ENCODE data around the gene PICK1.
A peak's percentile ranks its signal among the peaks of the same experiment; 100 is the strongest.
"Not testable (repeated sequence)": the region's sequence is repeated elsewhere in the genome, so short reads cannot be mapped to it uniquely, and the experiment has no call there.

Gene PICK1

GRCh38 chr22:38114484-38115398 lies 57.5 kb downstream of the PICK1 start:
- DNase-seq (ENCODE audit: low read depth, low spot score) = peak; percentile 74

- no peak for DNase-seq (ENCODE audit: low read depth, low spot score)
These were observed 58.4 kb downstream of the PICK1 start for GRCh38 chr22:38115423-38116205.

GRCh38 chr22:38117556-38117955 lies 60.4 kb downstream of the PICK1 start:
- DNase-seq (ENCODE audit: low read depth, low spot score) = not testable (repeated sequence)

GRCh38 chr22:38118182-38118581 lies 61.0 kb downstream of the PICK1 start:
- no peak for DNase-seq (ENCODE audit: low read depth, low spot score)

DNA sequence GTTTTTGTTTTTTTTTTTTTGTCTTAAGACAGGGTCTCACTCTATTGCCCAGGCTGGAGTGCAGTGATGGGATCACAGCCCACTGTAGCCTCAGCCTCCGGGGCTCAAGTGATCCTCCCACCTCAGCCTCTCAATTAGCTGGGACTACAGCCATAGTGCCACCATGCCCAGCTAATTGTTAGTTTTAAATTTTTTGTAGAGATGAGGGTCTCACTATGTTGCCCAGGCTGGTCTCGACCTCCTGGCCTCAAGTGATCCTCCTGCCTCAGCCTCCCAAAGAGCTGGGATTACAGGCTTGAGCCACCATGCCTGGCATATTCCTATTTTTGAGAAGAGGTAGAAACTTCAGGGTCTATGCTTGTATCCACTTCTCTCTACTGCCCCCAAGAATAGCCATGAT lies 61.5 kb downstream of the PICK1 start:
- not testable (repeated sequence) for DNase-seq (ENCODE audit: low read depth, low spot score)

GRCh38 chr22:38120359-38121110 lies 63.3 kb downstream of the PICK1 start:
- DNase-seq (ENCODE audit: low read depth, low spot score) = no peak

- no peak for DNase-seq (ENCODE audit: low read depth, low spot score)
These were observed 65.4 kb downstream of the PICK1 start for GRCh38 chr22:38122616-38123015.

GRCh38 chr22:38124236-38124974 lies 67.2 kb downstream of the PICK1 start:
- DNase-seq (ENCODE audit: low read depth, low spot score) = no peak

DNA sequence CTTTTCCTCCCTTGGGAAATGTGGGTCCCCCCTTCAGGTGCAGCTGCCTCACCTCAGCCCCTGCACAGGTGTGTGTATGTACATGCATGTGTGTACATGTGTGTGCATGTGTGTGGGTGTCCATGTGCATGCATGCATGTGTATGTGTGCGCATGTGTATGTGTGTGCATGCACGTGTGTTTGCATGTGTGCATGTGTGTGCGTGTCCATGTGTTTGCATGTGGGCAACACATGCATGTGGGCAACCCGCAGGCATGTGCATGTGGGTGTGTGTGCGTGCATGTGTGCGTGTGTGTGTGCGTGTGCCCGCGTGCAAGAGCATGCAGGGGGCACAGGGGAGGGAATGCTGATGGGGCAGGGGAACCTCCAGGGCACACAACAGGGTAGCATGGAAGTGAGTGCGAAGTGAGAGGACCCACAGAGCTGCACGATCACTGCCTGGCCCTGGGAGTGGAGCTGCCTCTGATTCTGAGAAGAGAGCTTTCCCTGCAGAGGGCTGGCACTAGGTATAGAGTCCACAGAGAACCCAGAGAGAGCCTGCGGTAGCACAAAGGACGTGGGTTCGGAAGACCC lies 67.9 kb downstream of the PICK1 start:
- DNase-seq (ENCODE audit: low read depth, low spot score) = no peak

Measured in smooth muscle cell of the brain vasculature (primary cell).